ENCODE data around the gene PHIP.

The PHIP gene

GRCh38 chr6:79111549-79111948 lies 33.5 kb upstream of the PHIP start:
- TF ChIP-seq SIN3A (IDR thresholded peaks at IDR 0.05; ENCODE audit: borderline replicate concordance, insufficient read depth, low read length) (no peak), POLR2AphosphoS5 (IDR thresholded peaks at IDR 0.05; ENCODE audit: low read depth, low read length) (no peak), FOXP2 (optimal IDR thresholded peaks at IDR 0.05; ENCODE audit: borderline replicate concordance, extremely low read depth, extremely low read length, insufficient read depth) (no peak), REST (IDR thresholded peaks at IDR 0.05; ENCODE audit: insufficient read depth in 1 of 2, low read depth in 2 of 2, low read length in 2 of 2) (no peak), TAF1 (IDR thresholded peaks at IDR 0.05; ENCODE audit: borderline replicate concordance, insufficient read depth, low read length) (no peak)

GRCh38 chr6:79101164-79101563 lies 23.1 kb upstream of the PHIP start:
- no peak for TF ChIP-seq SIN3A (IDR thresholded peaks at IDR 0.05; ENCODE audit: borderline replicate concordance, insufficient read depth, low read length)
- TF ChIP-seq REST (IDR thresholded peaks at IDR 0.05; ENCODE audit: insufficient read depth in 1 of 2, low read depth in 2 of 2, low read length in 2 of 2), result no peak
- no peak for TF ChIP-seq TAF1 (IDR thresholded peaks at IDR 0.05; ENCODE audit: borderline replicate concordance, insufficient read depth, low read length)
- TF ChIP-seq FOXP2 (optimal IDR thresholded peaks at IDR 0.05; ENCODE audit: borderline replicate concordance, extremely low read depth, extremely low read length, insufficient read depth), result no peak
- TF ChIP-seq POLR2AphosphoS5 (IDR thresholded peaks at IDR 0.05; ENCODE audit: low read depth, low read length), result no peak

- TF ChIP-seq REST (IDR thresholded peaks at IDR 0.05; ENCODE audit: insufficient read depth in 1 of 2, low read depth in 2 of 2, low read length in 2 of 2) (no peak), SIN3A (IDR thresholded peaks at IDR 0.05; ENCODE audit: borderline replicate concordance, insufficient read depth, low read length) (no peak), POLR2AphosphoS5 (IDR thresholded peaks at IDR 0.05; ENCODE audit: low read depth, low read length) (no peak), FOXP2 (optimal IDR thresholded peaks at IDR 0.05; ENCODE audit: borderline replicate concordance, extremely low read depth, extremely low read length, insufficient read depth) (no peak), TAF1 (IDR thresholded peaks at IDR 0.05; ENCODE audit: borderline replicate concordance, insufficient read depth, low read length) (no peak)
Measured at GRCh38 chr6:79100304-79100703, 22.2 kb upstream of the PHIP start.

- TF ChIP-seq TAF1 (IDR thresholded peaks at IDR 0.05; ENCODE audit: borderline replicate concordance, insufficient read depth, low read length) (no peak), POLR2AphosphoS5 (IDR thresholded peaks at IDR 0.05; ENCODE audit: low read depth, low read length) (no peak), SIN3A (IDR thresholded peaks at IDR 0.05; ENCODE audit: borderline replicate concordance, insufficient read depth, low read length) (no peak), REST (IDR thresholded peaks at IDR 0.05; ENCODE audit: insufficient read depth in 1 of 2, low read depth in 2 of 2, low read length in 2 of 2) (no peak), FOXP2 (optimal IDR thresholded peaks at IDR 0.05; ENCODE audit: borderline replicate concordance, extremely low read depth, extremely low read length, insufficient read depth) (no peak)
Measured at GRCh38 chr6:79094938-79095337, 16.9 kb upstream of the PHIP start.

All from PFSK-1 (cell line).